NCI-H748 treated with DMSO at 0.1 percent for 48 hours (cell line): Measurements from ENCODE around the gene GNG14.
"Not testable (repeated sequence)": the region's sequence is repeated elsewhere in the genome, so short reads cannot be mapped to it uniquely, and the experiment has no call there.

Experiments
- DNase-seq: peaks from one replicate; lab custom pipeline; 2025; lab: John Stamatoyannopoulos, UW

The GNG14 gene

DNA sequence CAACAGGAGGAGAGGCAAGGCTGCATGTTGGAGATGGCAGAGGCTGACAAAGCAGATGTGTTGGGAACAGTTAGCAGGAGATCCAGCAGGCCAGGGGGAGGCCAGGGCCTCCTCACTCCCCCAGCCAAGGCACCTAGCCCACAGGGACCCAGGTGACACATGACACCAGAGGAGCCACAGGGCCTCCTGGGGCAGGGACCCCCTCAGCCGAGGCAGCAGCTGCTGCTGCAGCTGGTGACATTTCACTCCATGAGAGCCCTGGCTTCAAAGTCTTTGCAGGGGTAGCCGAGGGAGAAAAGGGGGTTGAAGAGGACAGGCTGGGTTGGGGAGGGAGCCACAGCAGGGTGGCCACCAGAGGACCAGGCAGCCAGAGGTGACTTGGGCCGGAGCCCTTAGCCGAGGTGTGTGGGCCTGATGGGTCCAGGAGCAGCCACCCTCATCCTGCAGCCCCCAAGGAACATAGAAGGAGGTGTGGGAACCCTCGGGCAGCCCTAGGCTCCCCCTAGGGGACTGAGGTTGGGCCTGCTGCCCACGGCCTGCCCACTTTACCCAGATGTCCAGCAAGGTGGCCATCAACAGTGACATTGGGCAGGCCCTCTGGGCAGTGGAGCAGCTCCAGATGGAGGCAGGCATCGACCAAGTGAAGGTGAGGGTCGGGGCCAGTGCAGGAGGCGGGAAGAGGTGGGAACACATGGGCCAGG lies at the start of gene GNG14:
GNG14 (plus strand) TSS at position 503 of the 701 bp plus-strand sequence; CDS start at position 554, 51 bp downstream.
- no peak for DNase-seq

GRCh38 chr19:12638611-12639182 lies 49.1 kb upstream of the GNG14 start:
- no peak for DNase-seq

- peak; percentile 39 for DNase-seq
Observed at GRCh38 chr19:12639901-12640613, 47.7 kb upstream of the GNG14 start.

GRCh38 chr19:12641456-12641855 lies 46.3 kb upstream of the GNG14 start:
- no peak for DNase-seq

DNA sequence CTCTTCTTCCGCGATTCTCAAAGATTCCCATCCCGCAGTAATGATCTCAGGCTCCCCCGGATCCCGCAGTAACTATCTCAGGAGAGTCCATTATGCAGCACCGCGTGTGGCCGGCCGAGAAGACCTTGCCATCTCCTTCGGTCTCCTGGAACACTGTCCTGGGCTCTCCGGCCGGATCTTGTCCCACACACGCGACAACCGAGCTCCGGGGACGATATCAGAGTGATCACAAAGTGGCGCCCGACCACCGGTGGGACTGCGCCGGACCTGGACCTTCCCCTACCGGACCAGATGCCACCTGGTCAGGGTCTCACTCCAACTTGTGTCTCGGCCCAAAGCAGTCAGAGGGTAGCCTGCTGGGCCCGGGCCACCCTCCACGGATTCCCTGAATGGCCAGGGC lies 45.3 kb upstream of the GNG14 start:
- no peak for DNase-seq

GRCh38 chr19:12643716-12644115 lies 44.1 kb upstream of the GNG14 start:
- DNase-seq: not testable (repeated sequence)

DNA sequence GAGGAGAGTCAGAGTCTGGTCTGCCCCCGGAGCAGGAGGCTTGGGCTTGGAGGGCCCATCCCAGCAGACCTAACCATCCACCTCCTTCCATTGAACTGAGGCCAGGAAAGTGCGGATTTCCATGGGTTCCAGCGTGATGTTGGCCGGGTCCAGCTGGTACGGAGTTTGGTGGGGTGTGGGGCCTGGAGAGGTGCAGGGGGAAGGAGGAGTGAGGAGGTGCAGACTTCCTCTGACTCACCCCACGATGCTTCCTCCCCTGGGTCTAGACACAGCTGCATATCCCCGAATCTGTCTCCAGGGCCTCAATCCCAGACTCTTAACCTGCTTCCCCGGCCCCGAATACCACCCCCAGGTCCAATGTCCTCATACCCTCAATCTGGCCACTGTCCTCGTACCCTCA lies 41.2 kb upstream of the GNG14 start:
- DNase-seq: no peak

- no peak for DNase-seq
Observed at GRCh38 chr19:12647047-12647446, 40.8 kb upstream of the GNG14 start.

DNA sequence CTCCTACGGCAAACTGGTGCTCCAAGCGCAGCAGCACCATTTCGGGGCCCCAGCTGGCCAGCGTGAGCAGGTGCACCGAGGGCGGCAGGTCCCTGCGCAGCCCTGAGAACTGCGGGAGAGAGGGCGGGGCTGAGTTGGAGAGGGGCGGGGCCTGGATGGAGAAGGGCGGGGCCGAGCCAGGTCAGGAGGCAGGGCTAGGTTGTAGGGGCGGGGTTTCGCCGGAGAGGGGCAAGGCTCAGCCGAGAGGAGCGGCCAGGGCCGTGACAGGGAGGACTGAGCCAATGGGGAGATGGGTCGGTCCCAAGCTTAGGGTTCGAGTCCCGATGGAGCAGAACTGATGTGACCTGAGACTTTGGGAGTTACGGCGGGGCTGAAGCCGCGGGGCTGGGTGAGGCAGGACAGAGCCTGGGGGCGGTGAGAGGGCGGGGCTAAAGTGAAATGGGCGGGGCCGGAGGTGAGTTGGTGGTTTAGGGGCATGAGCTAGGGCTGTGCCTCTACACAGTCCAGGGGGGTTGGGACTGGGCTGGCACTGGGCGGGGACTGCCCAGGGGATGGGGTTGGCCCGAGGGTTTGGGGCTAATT lies 40.2 kb upstream of the GNG14 start:
- peak; percentile 2 for DNase-seq

- DNase-seq: no peak
Observed at GRCh38 chr19:12648088-12648487, 39.7 kb upstream of the GNG14 start.

- no peak for DNase-seq
Observed at GRCh38 chr19:12649941-12650340, 37.9 kb upstream of the GNG14 start.

- no peak for DNase-seq
Observed at GRCh38 chr19:12652219-12652618, 35.6 kb upstream of the GNG14 start.

DNA sequence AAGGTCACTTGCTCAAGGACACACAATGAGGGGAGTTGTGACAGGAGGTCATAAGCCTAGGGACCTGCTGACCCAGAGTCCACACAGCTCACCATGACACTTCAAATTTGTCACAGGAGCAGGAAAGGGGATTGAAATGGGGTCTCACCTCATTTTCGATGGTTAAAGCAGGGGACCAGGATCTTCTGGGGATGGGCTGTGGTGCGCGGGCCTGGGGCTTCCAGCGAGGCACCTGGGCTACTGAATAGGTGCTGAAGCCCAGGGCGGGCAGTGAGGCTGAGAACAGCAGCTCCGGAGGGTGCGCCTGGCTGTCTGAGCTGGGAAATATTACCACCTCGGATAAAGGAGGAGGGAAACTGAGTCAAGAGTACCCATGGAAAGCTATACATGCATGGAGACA lies 32.3 kb upstream of the GNG14 start:
- DNase-seq: no peak

- no peak for DNase-seq
Observed at GRCh38 chr19:12656899-12657571, 30.8 kb upstream of the GNG14 start.

GRCh38 chr19:12657966-12658365 lies 29.8 kb upstream of the GNG14 start:
- DNase-seq: no peak

GRCh38 chr19:12660980-12661379 lies 26.8 kb upstream of the GNG14 start:
- DNase-seq: no peak

DNA sequence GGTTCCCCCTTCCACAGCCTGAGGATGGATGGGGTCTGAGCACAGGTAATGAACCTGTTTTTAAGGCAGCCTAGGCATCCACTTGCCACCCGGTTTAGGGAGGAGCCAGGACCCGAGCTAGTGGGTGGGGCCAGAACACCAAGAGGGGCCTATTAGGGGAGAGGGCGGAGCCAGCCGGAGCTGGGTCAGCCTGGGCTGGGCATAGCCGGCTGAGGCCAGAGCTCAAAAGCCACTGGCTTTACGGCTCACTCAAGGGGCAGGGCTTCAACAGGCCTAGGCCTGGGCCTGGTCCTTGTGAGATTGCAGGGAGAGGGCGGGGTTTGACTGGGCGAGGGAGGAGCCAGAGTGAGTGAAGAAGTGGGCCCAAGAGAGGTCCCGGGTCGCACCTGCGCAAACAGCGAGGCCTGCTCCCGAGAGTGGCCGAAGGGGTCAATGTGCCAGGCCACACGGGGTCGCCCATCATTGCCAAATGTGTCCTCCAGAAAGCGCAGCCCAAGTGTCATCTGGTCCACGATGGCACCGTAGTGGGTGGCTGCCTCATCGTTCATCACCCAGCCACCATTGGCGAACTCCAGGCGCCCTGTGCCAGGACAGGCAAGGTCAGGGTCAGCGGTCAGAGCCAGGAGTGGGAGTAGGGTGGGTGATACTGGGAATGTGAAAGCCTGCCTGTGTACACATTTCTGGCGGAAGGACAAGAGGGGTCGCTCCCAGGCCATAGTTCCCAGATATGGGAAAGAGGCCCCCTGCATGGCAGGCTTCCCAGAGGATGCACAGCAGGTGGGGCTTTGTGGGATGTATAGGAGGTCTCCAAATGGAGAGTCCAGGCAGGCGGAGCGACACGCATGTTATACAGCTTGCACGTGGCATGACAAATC lies 23.2 kb upstream of the GNG14 start:
- DNase-seq: no peak

DNA sequence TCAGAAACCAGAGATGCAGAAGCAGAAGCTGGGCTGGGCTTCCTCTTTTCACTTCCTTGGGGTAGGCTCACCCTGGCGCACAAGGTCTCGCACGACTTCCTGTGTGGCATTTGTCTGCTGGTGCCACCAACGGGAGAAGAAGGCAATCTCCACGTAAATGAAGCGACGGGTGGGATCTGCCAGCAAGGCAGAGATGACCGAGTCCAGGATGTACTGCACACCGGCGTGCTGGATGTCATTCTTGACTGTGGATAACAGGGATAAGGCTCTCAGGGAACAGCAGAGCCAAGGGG lies 22.6 kb upstream of the GNG14 start:
- DNase-seq: no peak

GRCh38 chr19:12665671-12666264 lies 22.0 kb upstream of the GNG14 start:
- no peak for DNase-seq

GRCh38 chr19:12666265-12667048 lies 21.3 kb upstream of the GNG14 start, which contains the start of the genes MAN2B1 and WDR83:
TSS of gene MAN2B1 (minus strand) at chr19:12666742. CDS start at chr19:12666701, 41 bp downstream.
TSS of gene WDR83 (plus strand) at chr19:12666807. CDS start at chr19:12669791, 2,984 bp downstream.
- peak; percentile 10 for DNase-seq
